BJ (cell line): ENCODE data around the gene ANKMY2. TPM values are rescaled to one million over a fixed set of nuclear protein-coding genes. Genes with fewer than 3 reads are reported as not detected.

ENCODE experiments used
- CTCF ChIA-PET: fragments of 350-600 bp; formaldehyde crosslinking; extraction: SDS; loops from one replicate; lab custom pipeline; 2021; ENCODE audit warnings: antibody characterized with exemption, inconsistent platforms; lab: Yijun Ruan, JAX
- POLR2A ChIA-PET: fragments of 300-600 bp; sonication (Branson Sonifier 250); formaldehyde crosslinking; extraction: SDS; loops from one replicate; lab custom pipeline; 2021; ENCODE audit warnings: antibody characterized with exemption; lab: Charles Lee
- DNase-seq: peaks from one replicate; pipeline ENCODE4 v3.0.0-alpha.2; 2011; ENCODE audit warnings: low read depth
- H3K27me3 ChIP-seq: 2 replicates; pipeline ENCODE4 v1.6.0; 2011; ENCODE audit warnings: low read length; ENCODE audit not compliant: control insufficient read depth, insufficient read depth
- H3K36me3 ChIP-seq: 2 replicates; pipeline ENCODE4 v1.5.1; 2011; ENCODE audit warnings: low read length; ENCODE audit not compliant: control insufficient read depth, insufficient read depth
- H3K4me3 ChIP-seq: 2 replicates; pipeline ENCODE4 v1.5.1; 2011; ENCODE audit warnings: low read depth, mild to moderate bottlenecking, control low read depth, low read length
- polyA plus RNA-seq: library from polyadenylated mRNA; depleted of rRNA; stranded (reverse); fragments of >200 nt; gene quantifications from 2 replicates; pipeline ENCODE4 v1.2.3, GENCODE V29; 2011
- TF ChIP-seq, protein P1 (sequence below): IDR thresholded peaks from 2 replicates; pipeline ENCODE4 v1.5.1; 2011; ENCODE audit warnings: low read depth, mild to moderate bottlenecking, control low read depth, inconsistent platforms, low read length, moderate library complexity; ENCODE audit not compliant: insufficient read depth

The ANKMY2 gene
- polyA plus RNA-seq, 1 experiment, result 14.7 TPM

GRCh38 chr7:16657656-16658279, 12.2 kb upstream of the ANKMY2 start:
- ChIA-PET CTCF (no interaction called here), POLR2A (interaction anchor here (0.6 to 1.1 kb wide), 2 partner anchors 10 to 505 kb away, joined by 4 to 6 read pairs; no protein-coding TSS in a partner anchor)
- H3K4me3 ChIP-seq, result no peak overlapping the region
- no peaks in the 10 kb centered on the region for H3K36me3 ChIP-seq
- TF ChIP-seq, protein P1, sequence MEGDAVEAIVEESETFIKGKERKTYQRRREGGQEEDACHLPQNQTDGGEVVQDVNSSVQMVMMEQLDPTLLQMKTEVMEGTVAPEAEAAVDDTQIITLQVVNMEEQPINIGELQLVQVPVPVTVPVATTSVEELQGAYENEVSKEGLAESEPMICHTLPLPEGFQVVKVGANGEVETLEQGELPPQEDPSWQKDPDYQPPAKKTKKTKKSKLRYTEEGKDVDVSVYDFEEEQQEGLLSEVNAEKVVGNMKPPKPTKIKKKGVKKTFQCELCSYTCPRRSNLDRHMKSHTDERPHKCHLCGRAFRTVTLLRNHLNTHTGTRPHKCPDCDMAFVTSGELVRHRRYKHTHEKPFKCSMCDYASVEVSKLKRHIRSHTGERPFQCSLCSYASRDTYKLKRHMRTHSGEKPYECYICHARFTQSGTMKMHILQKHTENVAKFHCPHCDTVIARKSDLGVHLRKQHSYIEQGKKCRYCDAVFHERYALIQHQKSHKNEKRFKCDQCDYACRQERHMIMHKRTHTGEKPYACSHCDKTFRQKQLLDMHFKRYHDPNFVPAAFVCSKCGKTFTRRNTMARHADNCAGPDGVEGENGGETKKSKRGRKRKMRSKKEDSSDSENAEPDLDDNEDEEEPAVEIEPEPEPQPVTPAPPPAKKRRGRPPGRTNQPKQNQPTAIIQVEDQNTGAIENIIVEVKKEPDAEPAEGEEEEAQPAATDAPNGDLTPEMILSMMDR, result peak; percentile 53
- peak; percentile 65 for DNase-seq
- H3K27me3 ChIP-seq, result no peaks in the 10 kb centered on the region

GRCh38 chr7:16656141-16656540, 10.6 kb upstream of the ANKMY2 start:
- ChIA-PET CTCF (interaction anchor here (1.0 kb wide), 1 partner anchor 8 kb away, joined by 3 read pairs; no protein-coding TSS in a partner anchor), POLR2A (no interaction called here)
- H3K36me3 ChIP-seq, result no peaks in the 10 kb centered on the region
- DNase-seq, result no peak
- TF ChIP-seq, protein P1, result no peak
- H3K4me3 ChIP-seq, result no peak overlapping the region
- H3K27me3 ChIP-seq, result no peaks in the 10 kb centered on the region

DNA sequence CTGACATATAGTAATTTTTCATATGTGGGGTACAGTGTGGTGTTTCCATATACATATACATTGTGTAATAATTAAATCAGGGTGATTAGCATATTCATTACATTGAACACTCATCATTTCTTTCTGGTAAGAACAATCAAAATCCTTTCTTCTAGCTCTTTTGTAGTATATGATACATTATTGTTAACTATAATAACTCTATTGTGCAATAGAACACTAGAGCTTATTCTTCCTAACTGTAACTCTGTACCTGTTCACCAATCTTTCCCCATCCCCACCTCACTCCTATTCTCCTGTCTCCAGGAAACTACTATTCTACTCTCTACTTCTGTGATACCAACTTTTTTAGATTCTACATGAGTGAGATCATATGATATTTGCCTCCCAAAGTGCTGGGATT, 9.8 kb upstream of the ANKMY2 start:
- no peaks in the 10 kb centered on the region for H3K27me3 ChIP-seq
- no peak overlapping the region for H3K4me3 ChIP-seq
- TF ChIP-seq, protein P1, result no peak
- ChIA-PET CTCF (interaction anchor here (1.5 kb wide), 1 partner anchor 10 kb away, joined by 5 read pairs; the partner anchor contains the start of genes ANKMY2 and BZW2), POLR2A (no interaction called here)
- no peak for DNase-seq
- no peaks in the 10 kb centered on the region for H3K36me3 ChIP-seq

DNA sequence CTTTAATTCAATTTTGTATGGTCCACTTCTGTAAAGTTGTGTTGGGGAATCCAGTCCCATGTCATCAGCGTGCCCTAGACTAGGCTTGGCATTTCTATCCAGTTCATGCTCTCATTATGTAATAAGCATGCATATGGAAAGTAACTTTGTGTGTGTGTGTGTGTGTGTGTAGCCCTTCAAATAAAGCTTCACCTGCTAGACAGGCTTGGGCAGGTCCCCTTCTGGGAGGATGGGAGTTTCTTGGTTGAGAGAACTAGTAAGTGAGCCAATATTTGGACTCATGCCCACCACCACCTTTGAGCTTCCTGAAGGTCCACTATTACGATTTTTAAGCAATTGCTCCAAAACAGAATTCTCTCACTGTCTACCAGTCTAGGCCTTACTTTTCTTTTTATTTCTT, 7.3 kb upstream of the ANKMY2 start:
- CTCF ChIA-PET, result no interaction called here
- DNase-seq, result no peak
- Histone ChIP-seq H3K36me3 (no peaks in the 10 kb centered on the region), H3K27me3 (no peaks in the 10 kb centered on the region), H3K4me3 (no peak overlapping the region)
- POLR2A ChIA-PET, result no interaction called here
- TF ChIP-seq, protein P1, result no peak

DNA sequence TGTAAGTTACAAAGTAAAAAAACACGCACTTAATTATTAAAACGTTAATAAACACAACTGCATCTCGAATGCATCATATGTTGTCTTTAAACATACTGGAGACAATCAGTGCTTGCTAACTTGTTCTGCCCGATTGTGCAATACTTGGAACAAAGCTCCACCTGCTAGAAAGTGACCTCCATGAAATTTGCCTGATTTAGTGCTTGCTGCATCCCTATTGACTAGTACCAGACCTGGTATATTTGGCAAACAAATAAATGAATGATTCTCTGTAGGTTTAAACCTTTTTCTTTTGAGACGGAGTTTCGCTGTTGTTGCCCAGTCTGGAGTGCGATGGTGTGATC, 6.7 kb upstream of the ANKMY2 start:
- no peak for DNase-seq
- Histone ChIP-seq H3K27me3 (no peaks in the 10 kb centered on the region), H3K36me3 (no peaks in the 10 kb centered on the region), H3K4me3 (no peak overlapping the region)
- POLR2A ChIA-PET, result no interaction called here
- CTCF ChIA-PET, result no interaction called here
- TF ChIP-seq, protein P1, result no peak
